Activated CD8-positive, alpha-beta memory T cell treated with anti-CD3 and anti-CD28 coated beads for 4 hours (primary cell): ENCODE results near the gene TOMM40.
"Not testable (repeated sequence)": the region's sequence is repeated elsewhere in the genome, so short reads cannot be mapped to it uniquely, and the experiment has no call there.

ENCODE experiments used
- DNase-seq, 2 donors: peaks; one replicate each; pipeline ENCODE4 v3.0.0-alpha.2; 2020; ENCODE audit warnings: low read depth in 2 of 2

Gene TOMM40

DNA sequence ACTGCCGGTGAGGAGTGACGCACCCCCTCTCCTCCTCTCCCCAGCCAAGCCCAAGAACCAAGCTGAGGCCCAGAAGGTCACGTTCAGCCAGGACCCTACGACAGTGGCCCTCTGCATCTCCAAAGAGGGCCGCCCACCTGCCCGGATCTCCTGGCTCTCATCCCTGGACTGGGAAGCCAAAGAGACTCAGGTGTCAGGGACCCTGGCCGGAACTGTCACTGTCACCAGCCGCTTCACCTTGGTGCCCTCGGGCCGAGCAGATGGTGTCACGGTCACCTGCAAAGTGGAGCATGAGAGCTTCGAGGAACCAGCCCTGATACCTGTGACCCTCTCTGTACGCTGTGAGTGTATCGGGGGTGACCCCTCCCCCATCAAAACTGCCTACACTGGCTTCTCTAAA lies 19.2 kb upstream of the TOMM40 start:
- DNase-seq = no peak

DNA sequence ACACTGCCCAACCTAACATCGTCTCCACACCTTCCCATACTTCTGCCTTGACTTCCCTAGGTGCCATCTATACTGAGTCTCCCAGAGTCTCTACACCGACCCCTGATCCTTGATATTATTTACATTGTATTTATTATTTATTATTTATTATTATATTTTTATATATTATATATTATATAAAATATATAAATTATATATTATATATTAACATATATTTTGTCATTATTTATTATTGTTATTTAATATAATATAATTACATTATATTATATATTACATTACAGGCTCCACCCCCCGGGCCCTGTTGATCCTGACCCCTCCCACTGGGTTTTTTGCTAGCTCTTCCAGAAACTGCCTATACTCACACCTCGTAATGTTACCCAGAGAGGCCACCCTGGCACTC lies 18.4 kb upstream of the TOMM40 start:
- no peak for DNase-seq

DNA sequence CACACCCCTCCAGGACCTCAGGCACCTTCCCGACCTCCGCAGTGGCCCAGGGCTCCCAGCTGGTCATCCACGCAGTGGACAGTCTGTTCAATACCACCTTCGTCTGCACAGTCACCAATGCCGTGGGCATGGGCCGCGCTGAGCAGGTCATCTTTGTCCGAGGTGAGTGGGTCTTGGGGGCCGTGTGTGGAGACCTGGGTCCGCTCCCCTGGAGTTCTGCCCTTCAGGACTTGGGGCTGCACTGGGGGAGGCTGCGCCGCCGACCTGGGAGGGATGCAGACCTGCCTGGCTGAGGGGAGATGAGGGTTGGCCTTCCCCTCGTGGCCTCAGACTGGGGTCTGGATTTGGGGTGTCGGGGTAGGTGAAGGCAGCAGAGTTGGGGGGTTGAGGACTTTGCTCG lies 16.7 kb upstream of the TOMM40 start:
- no peak for DNase-seq

DNA sequence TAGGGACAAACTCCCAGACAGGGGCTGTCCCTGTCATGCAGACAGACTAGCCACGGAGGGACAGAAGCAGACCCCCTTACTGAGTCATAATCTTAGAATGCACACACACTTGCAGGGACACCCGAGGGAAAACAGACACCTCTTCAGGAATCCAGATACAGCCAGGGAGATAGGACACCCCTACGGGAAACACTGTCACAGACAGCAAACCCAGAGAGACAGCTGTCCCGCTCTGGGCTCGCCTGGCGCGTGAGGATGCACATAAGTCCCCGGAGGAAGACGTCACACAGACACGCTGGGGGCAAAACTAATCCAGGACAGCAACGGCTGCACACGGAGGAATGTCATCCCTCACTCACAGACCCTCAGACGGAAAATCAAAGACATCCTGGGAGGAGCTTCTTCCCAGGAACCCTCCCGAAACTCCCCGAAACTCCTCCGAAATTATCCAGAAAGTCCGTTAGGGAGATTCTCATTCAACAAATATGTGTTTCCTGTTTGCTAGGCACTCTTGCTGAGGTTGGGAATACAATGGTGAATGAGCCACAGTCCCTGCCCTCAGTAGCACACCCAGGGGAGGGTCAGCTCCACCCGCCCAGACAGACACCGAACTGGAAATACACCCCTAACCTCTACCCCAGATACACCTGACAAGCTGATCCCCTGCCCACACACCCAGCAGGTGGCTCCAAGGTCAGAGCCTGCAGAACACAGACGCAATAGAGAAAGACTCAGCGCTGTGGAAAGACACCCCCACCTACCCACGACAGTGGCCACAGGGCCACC lies 15.2 kb upstream of the TOMM40 start:
- DNase-seq = no peak

DNA sequence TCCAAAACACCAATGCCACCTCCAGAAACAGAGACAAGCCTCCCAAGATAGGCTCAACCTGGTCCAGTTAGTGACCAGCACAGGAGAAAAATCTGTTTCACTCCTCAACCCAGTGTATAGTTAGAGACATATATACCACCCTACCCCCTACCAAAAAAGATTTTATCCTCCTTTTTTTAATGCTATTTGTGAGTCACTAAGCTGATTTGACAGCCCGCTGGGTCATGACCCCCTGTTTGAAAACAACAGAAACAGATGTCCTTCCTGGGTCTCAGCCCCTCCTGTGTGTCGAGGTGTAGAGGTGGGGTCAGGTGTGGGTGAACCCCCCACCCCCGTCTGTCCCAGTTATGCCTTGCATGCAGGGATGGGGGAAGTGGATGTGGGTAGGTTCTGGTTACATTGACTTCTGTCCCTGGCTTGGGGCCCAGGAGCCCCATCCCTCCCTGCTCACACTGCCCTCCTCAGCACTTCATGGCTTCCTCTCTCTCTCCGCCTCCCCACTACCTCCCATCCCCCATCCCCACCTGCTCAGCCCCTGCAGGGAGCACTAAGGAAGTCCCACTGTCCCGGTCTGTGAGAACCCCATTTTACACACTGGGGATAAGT lies 14.0 kb upstream of the TOMM40 start:
- DNase-seq = no peak

DNA sequence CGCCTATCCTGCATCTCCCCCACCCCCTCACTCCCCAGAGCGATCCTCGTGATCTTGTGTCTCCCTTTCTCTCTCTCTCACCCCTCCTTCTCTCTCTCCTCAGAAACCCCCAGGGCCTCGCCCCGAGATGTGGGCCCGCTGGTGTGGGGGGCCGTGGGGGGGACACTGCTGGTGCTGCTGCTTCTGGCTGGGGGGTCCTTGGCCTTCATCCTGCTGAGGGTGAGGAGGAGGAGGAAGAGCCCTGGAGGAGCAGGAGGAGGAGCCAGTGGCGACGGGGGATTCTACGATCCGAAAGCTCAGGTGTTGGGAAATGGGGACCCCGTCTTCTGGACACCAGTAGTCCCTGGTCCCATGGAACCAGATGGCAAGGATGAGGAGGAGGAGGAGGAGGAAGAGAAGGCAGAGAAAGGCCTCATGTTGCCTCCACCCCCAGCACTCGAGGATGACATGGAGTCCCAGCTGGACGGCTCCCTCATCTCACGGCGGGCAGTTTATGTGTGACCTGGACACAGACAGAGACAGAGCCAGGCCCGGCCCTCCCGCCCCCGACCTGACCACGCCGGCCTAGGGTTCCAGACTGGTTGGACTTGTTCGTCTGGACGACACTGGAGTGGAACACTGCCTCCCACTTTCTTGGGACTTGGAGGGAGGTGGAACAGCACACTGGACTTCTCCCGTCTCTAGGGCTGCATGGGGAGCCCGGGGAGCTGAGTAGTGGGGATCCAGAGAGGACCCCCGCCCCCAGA lies 12.8 kb upstream of the TOMM40 start:
- no peak for DNase-seq

DNA sequence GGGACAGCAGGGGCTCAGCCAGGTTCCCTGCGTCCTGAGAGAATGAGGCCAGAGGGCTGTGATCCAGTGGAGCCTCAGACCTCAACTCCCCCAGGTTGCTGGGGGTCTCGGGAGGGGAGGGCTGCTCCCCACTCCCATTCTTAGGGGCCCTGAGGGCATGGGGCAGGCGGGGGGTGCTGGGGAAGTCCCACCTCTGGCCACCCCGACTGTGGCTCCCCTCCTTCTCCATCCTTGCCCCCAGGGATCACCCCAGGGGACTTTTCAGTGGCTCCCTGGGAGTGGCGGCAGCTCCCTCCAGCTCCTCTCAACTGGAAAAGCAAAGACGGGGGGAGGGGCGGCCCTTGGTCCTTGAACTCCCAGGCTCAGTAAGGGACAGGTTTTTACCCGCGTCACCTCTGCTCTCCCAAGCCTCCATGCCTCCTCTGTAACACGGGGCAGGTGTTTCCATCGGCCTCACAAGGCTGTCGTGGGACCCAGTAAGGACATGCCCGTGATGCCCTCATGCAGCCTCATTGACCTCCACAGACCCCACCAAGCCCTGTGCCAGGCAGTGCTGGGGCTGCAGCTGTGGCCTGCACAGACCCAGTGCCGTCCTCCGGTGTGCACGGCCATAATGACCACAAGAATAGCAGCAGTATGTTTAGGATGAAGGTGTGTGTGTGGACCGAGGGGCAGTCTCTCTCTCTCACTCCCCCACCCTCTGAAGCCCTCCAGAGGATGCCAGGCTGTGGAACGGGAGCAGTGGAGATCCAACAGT lies 11.6 kb upstream of the TOMM40 start:
- no peak for DNase-seq

DNA sequence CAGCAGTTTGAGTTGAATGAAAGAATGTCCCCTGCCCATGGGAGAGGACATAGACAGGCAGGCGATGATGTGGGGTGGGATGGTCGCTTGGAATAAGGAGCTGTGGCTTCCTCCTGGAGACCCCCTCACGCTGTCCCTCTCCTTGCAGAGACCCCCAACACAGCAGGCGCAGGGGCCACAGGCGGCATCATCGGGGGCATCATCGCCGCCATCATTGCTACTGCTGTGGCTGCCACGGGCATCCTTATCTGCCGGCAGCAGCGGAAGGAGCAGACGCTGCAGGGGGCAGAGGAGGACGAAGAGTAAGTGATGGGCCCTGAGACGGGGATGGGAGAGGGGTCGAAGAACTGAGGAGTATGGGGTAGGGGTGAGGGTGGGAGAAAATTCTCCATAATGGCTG lies 9.0 kb upstream of the TOMM40 start:
- DNase-seq = no peak

DNA sequence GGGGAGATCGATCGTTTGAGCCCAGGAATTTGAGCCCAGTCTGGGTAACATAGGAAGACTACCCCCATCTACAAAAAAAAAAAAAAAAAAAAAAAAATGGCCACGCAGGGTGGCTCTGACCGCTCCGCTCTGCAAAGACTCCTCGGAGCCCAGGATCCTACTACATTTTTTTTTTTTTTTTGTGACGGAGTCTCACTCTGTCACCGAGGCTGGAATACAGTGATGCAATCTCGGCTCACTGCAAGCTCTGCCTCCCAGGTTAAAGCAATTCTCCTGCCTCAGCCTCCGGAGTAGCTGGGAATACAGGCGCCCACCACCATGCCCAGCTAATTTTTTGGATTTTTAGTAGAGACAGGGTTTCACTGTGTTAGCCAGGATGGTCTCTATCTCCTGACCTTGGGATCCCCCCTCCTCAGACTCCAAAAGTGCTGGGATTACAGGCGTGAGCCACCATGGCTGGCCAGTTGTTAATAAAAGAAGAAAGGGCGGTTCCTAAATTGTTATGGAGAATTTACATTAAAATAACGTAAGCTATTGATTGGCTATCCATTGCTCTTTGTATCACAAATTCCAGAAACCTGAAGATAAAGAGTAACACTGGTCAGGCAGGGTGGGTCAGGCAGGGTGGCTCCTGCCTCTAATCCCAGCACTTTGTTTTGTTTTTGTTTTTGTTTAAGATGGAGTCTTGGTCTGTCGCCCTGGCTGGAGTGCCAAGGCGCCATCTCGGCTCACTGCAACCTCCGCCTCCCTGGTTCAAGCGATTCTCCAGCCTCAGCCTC lies 8.2 kb upstream of the TOMM40 start:
- DNase-seq = not testable (repeated sequence)

DNA sequence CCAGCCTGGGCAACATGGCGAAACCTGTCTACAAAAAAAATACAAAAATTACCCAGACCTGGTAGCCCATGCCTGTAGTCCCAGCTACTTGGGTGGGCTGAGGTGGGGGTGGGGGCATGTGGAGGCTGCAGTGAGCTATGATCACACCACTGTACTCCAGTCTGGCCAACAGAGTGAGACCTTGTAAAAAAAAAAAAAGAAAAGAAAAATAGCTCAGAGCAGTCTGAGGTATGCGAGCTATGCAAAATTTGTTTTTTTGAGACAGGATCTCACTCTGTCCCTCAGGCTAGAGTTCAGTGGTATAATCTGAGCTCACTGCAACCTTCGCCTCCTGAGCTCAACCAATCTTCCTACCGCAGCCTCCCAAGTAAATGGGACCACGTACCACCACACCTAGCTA lies 7.1 kb upstream of the TOMM40 start:
- DNase-seq = no peak

DNA sequence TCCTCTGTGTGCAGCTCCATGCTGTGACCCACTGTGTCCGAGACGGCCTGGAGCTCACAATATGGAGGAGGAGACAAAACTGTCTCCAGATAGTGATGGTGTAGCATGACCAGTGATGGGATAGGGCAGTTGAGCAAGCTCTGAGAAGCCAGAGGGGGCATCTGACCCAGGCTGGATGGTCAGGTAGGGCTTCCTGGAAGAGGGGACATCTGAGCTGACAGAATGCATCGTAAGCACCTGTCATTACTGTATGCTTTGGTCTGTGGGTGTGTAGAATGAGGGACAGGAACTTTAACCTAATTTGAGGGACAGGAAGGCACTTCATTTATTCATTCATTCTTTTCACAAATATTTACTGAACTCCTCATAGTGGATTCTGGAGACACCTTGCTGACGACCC lies 6.5 kb upstream of the TOMM40 start:
- DNase-seq = no peak

DNA sequence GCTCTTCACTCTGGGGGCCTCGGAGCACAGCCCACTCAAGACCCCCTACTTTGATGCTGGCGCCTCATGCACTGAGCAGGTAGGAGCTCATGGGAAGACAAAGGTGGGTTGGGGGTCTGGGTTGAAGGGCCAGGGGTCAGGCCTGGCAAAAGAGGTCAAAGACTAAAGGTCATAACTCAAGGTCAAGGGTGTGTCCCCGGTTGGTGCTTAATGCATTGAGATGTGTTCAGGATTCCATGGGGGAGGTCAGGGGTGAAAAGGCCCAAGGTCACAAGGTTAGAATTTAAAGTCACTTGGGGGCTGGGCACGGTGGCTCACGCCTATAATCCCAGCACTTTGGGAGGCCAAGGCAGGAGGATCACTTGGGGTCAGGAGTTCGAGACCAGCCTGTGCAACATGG lies 4.9 kb upstream of the TOMM40 start:
- no peak for DNase-seq

DNA sequence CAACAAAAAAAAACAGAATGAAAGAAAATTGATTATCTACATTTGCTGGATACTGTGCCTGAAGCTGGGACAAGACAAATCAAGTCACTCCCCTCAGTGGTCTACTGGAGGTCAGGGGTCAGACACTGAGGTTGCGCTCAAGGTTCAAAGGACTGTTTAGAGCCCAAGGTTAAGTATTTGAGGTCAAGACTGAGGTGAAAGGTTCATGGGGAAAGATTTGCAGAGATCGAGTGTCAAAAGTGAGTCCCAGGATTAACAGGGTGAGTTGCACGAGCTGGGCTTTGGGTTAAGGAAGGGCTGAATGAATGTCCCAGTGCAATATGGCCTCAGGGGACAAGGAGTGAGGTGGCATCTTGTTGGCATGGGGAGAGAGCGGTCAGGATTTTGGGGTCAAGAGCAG lies 3.4 kb upstream of the TOMM40 start:
- DNase-seq = no peak

DNA sequence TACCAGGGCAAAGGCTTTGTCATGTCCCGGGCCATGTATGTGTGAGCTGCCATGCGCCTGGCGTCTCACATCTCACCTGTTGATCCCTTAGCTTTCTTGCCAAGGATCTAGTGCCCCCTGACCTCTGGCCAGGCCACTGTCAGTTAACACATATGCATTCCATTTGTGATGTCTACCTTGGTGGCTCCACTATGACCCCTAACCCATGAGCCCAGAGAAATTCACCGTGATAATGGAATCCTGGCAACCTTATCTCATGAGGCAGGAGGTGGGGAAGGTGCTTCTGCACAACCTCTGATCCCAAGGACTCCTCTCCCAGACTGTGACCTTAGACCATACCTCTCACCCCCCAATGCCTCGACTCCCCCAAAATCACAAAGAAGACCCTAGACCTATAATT lies 2.7 kb upstream of the TOMM40 start:
- not testable (repeated sequence) for DNase-seq

DNA sequence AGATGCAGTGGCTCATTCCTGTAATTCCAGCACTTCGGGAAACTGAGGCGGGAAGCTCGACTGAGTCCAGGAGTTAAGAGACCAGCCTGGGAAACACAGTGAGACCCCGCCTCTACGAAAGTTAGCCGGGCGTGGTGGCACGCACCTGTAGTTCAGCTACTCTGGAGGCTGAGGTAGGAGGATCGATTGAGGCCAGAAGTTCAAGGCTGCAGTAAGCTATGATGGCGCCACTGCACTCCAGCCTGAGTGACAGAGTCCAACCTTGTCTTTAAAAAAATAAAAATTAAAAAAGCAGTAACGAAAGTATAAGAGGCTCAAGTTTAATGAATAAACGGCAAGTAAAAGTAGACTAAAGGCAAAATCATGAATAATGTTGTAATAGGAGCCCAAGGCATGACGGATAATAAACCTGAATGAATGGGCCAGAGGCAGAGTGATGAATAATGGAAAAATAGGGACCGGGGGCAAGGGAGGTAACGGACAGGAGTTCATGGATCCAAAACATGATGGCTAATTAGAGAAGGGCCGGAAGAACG lies 1.2 kb upstream of the TOMM40 start:
- DNase-seq = no peak

DNA sequence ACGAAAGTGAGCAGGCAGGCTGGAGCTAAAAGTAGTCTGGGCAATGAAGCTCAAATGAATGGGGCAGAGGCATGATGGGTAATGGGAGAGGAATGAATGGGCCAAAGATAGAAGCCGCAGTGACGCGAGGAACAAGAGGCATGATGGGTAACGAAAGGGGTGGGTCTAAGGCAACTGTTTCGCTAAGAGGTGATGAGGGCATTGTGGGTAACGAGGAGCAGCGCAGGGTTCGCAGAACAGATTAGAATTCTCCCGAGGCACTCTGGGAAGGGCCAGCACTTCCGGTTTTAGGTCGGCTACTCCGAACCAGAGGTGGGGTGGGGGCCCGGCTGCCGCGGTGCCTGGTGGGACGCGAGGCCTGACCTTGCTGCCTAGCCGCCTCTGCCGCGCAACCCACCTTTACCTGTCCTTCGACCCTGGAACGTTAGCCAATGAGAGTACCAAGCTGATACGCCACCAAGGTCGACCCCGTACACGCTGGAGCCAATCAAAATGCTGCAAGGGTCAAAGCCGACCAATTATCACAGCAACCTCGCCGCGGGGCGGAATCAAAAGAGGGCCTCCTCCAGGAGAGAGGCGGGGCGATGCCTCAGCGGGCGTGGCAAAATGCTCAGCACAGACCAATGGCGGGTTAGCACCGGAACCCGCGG lies 563 bp upstream of the TOMM40 start:
- DNase-seq = no peak

DNA sequence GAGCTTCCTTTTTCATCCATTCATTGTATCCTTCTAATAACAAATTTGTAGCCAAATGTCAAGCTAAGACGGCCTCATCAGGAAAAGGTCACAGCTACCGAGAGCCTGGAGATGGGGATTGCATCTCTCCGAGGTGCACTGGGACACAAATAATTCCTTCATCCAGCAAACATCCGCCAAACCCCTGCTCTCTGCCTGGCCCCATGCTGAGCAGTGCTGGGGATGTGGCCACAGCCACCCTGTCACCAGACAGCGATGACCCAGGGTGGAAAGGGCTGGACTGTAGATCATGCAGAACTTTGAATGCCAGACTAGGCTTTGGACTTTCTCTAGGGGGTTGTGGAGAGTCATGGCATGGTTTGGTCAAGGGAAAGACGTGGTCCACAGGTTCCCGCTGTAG lies 1.9 kb downstream of the TOMM40 start:
- DNase-seq = no peak

DNA sequence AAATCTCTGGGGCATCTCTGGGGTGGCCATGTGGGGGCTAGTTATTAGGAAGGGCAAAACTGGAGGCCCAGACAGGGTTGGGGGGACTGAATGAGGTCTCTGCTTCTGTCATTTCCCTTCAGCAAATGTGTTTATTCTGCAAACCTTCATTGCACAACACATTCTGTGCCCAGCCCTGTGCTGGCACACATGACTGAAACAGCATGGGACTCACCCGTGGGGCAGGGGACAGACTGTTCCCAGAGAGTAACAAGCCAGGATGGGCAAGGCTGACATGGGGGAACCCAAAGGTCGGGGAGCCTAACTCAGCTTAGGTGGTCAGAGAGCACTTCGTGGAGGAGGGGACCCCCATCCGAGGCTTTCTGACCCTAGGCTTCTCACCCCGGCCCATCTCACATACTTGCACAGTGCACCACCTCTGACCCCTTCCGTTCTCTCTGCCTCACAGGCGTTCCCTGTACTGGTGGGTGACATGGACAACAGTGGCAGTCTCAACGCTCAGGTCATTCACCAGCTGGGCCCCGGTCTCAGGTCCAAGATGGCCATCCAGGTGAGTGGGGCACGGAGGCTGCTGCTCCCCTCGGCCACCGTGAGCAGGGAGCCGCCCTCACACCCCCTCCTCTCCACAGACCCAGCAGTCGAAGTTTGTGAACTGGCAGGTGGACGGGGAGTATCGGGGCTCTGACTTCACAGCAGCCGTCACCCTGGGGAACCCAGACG lies 2.4 kb downstream of the TOMM40 start:
- no peak for DNase-seq

DNA sequence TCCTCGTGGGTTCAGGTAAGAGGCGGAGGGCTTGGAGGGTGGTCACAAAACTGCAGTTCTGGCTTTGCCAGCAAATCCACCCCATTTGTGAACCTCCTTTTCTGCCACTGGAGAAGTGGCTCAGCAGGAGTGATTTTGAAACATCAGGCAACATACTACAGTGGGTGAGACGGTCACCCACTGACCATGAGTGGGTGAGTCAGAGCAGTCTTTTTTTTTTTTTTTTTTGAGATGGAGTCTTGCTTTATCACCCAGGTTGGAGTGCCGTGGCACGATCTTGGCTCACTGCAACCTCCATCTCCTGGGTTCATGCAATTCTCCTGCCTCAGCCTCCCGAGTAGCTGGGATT lies 3.0 kb downstream of the TOMM40 start:
- DNase-seq = no peak

DNA sequence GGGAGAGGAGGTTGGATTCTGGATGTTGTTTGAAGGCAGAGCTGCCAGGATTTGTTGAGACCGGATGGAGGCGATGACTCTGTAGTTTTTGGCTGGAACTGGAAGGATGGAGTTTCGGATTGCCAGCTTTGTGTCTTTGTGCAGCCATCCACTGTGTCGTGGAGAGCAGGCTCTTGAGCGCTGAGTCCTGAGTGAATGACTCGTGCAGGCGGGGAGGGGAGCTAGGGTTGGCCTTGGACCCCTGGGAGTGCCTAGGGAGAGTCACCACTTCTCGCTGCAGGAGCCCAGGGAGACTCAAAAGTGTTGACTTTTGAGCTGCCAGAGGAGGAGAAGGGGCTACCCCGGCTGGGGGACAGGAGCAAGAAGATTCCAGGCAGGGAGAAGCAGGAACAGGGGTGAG lies 3.9 kb downstream of the TOMM40 start:
- no peak for DNase-seq
